CD4-positive, alpha-beta T cell treated with Interleukin-12 subunit alpha and Interleukin-12 subunit beta, for 1 hour (primary cell): ENCODE measurements around the gene RASAL2.
"Not testable (repeated sequence)": the region's sequence is repeated elsewhere in the genome, so short reads cannot be mapped to it uniquely, and the experiment has no call there.

Source experiments
- DNase-seq: peaks from one replicate; pipeline ENCODE4 v3.0.0-alpha.2; 2020

Gene RASAL2

GRCh38 chr1:178072326-178072725 is 21.6 kb upstream of the RASAL2 start:
- no peak for DNase-seq

- no peak for DNase-seq
These were observed 18.6 kb upstream of the RASAL2 start for GRCh38 chr1:178075333-178075732.

GRCh38 chr1:178076607-178077006 is 17.3 kb upstream of the RASAL2 start:
- no peak for DNase-seq

- no peak for DNase-seq
These were observed 16.0 kb upstream of the RASAL2 start for GRCh38 chr1:178077917-178078316.

GRCh38 chr1:178086294-178086693 is 7.6 kb upstream of the RASAL2 start:
- DNase-seq = no peak

- DNase-seq = no peak
These were observed 7.1 kb upstream of the RASAL2 start for GRCh38 chr1:178086766-178087165.

- DNase-seq = no peak
These were observed 5.3 kb upstream of the RASAL2 start for GRCh38 chr1:178088651-178089050.

- DNase-seq = not testable (repeated sequence)
These were observed 2.5 kb upstream of the RASAL2 start for GRCh38 chr1:178091454-178091853.

- no peak for DNase-seq
These were observed 1.7 kb upstream of the RASAL2 start for GRCh38 chr1:178091986-178092745.

- DNase-seq = no peak
These were observed 918 bp upstream of the RASAL2 start for GRCh38 chr1:178092878-178093493.

GRCh38 chr1:178093494-178093950 is 382 bp upstream of the RASAL2 start:
- peak; percentile 43 for DNase-seq

GRCh38 chr1:178094739-178095645 is 1.1 kb downstream of the RASAL2 start:
- DNase-seq = no peak

- DNase-seq = no peak
These were observed 2.5 kb downstream of the RASAL2 start for GRCh38 chr1:178096421-178096820.

- DNase-seq = no peak
These were observed 4.4 kb downstream of the RASAL2 start for GRCh38 chr1:178098262-178098661.

GRCh38 chr1:178101266-178101630 is 7.3 kb downstream of the RASAL2 start:
- DNase-seq = no peak

GRCh38 chr1:178101654-178102053 is 7.8 kb downstream of the RASAL2 start:
- DNase-seq = no peak

GRCh38 chr1:178102218-178102617 is 8.3 kb downstream of the RASAL2 start:
- no peak for DNase-seq

GRCh38 chr1:178107823-178108222 is 13.9 kb downstream of the RASAL2 start:
- no peak for DNase-seq

GRCh38 chr1:178109348-178110143 is 15.6 kb downstream of the RASAL2 start:
- DNase-seq = no peak

GRCh38 chr1:178115260-178115659 is 21.4 kb downstream of the RASAL2 start:
- DNase-seq = no peak

GRCh38 chr1:178118524-178118923 is 24.6 kb downstream of the RASAL2 start:
- no peak for DNase-seq

GRCh38 chr1:178119628-178120027 is 25.7 kb downstream of the RASAL2 start:
- no peak for DNase-seq

GRCh38 chr1:178120088-178120487 is 26.2 kb downstream of the RASAL2 start:
- no peak for DNase-seq
